Motor neuron (in vitro differentiated cells): ENCODE results near the gene NPHP1. TPM values are rescaled to one million over a fixed set of nuclear protein-coding genes. Genes with fewer than 3 reads are reported as not detected.
"Not testable (repeated sequence)": the region's sequence is repeated elsewhere in the genome, so short reads cannot be mapped to it uniquely, and the experiment has no call there.

Source experiments
- ATAC-seq, 8 experiments: fragments of 200-7000 bp; cut with Tn5 transposase; replicated peaks in 6 of 8; 2 replicates each; pipeline ENCODE4 v1.8.0; 2021; ENCODE audit warnings: mild to moderate bottlenecking in 8 of 8, moderate library complexity in 8 of 8
- H3K27ac ChIP-seq, 2 donors: fragments of 250-450 bp; sonication (Bioruptor Pico); 2 replicates each; pipeline ENCODE4 v1.9.0; 2021; ENCODE audit warnings: antibody characterized with exemption in 2 of 2, mild to moderate bottlenecking in 2 of 2, moderate library complexity in 1 of 2
- H3K4me1 ChIP-seq, 2 donors: fragments of 250-450 bp; sonication (Bioruptor Pico); replicated peaks in 1 of 2; 2 replicates each; pipeline ENCODE4 v1.6.1; 2021; ENCODE audit warnings: antibody characterized with exemption in 2 of 2, mild to moderate bottlenecking in 2 of 2, moderate library complexity in 1 of 2
- H3K4me3 ChIP-seq, 5 donors: fragments of 250-450 bp; sonication (Bioruptor Pico); 2 replicates each; pipeline ENCODE4 v1.9.0; 2021; ENCODE audit warnings: antibody characterized with exemption in 5 of 5, mild to moderate bottlenecking in 5 of 5, moderate library complexity in 4 of 5
- WGBS, 10 experiments: fragments of 450-650 bp; shearing (Covaris generic); methylation state at CpG; one replicate each; pipeline ENCODE4 v1.0.0; 2022; 5-methylcytosine and 5-hydroxymethylcytosine counted together
- in situ Hi-C, 9 experiments: fragments of 400-800 bp; cut with MboI; loops; one replicate each; pipeline ENCODE4 v1.15.0; 2021; ENCODE audit warnings: low sequenced_read_pairs in 9 of 9, low pct_unique_long_range_greater_than_20kb in 2 of 9; ENCODE audit not compliant: unreplicated experiment in 9 of 9
- total RNA-seq, 8 experiments: library from RNA; unstranded; fragments of 300-600 nt; gene quantifications; 2 replicates each; pipeline versions ENCODE4 v1.2.3 to v1.2.4, GENCODE V29; 2022

Gene NPHP1
- 10 to 100 TPM in 1 of 8 experiments, 1 to 10 TPM in 7; 1.9 to 24.2 (median 4.6) TPM for total RNA-seq

DNA sequence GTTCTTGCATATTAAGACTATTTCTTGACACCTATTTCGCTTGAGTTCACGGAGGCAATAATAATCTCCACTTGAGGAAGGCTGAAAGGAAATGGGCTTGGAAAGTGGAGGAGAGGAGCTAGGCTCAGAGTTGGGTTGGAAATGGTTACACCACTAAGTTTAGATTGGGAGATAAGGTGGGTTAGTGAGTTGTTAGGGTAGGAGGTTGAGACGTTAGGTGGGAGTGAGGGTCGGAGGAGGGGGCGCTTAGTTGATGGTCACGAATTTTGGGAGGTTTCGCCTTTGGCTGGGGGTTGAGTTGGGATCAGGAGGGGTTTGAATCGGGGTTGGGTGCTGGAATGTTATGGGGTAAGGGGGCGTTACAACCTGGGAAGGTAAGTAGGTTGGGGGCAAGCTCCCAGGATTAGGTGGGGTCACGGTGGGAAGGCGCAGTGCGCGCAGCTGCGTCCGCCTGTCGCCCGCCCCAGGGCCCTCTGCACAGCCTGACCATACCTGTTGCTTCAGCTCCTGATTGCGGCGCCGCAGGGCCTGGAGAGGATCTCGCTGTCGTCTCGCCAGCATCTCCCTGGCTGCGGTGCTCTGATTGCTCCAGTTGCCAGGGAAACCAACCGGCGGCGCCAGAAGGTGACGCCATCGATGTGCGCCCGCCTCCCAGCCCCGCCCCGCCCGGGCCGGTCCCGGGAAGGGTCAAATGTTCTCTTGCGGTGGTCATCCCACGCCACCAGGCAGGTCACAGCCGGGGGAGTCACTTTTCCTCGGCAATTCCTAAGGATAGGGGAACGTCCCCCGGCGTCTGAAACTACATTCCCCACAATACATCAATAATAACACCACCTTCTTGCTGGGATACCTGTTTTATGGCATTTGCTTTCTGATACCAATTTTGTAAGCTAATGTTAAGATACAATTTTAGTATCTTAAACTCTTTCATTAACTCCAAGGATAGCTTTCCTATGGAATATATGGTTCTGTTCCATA, at the start of gene NPHP1:
TSS of gene NPHP1 (minus strand) at position 606 of the 978 bp plus-strand sequence. CDS start at position 561, 45 bp downstream.
- peak; percentile 94 to 100 (median 100) for ATAC-seq
- in situ Hi-C loops, result no loop called here
- Histone ChIP-seq H3K4me1 (peaks cover 4 to 7% of the 10 kb centered on the region in 2 donors), H3K4me3 (peak within 1 kb of the TSS; percentile 33 to 68 (median 56)), H3K27ac (peak within 1 kb of the TSS in 1 of 2 donors; percentile 20)
- 0 to 43% (median 9%) methylated on average over 1 to 11 of the region's 43 CpGs; no CpG with 5 or more reads in 1 of the 10 experiments for WGBS, 10 experiments

DNA sequence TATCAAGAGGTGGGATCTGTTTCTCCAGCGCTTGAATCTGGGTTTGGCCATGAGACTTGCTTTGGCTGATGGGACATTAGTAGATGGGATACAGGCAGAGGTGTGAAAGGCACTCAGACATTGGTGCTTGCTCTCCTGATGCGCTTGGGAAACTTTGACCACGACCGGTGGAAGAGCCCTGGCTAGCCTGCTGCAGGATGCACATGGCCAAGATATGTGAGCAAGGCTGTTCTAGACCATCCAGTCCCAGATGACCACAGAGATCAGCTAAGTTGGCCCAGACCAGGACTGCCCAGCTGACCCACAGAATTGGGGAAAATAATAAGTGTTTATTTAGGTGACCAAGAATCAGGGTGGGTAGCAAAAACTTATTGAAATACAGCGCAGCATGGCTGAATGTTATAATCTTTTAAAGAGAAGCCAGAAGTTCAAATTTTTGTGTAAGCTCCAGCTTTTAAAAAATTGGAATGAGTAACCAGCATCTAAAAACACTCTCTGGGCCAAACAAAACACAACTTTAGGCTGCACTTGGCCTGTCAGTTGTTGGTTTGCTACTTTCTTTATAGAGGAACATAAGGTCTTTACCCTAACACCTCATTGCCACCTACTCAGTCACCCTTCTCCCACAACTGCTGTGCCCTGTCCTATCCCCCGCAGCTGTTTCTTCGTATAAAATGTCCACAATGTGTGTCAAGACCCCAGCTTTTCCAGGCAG, 43.4 kb upstream of the NPHP1 start:
- H3K4me1 ChIP-seq, H3K27ac ChIP-seq, ATAC-seq, H3K4me3 ChIP-seq, in situ Hi-C loops: not testable (repeated sequence)
- no CpG with 5 or more reads among the region's 7 CpGs for WGBS, 10 experiments

DNA sequence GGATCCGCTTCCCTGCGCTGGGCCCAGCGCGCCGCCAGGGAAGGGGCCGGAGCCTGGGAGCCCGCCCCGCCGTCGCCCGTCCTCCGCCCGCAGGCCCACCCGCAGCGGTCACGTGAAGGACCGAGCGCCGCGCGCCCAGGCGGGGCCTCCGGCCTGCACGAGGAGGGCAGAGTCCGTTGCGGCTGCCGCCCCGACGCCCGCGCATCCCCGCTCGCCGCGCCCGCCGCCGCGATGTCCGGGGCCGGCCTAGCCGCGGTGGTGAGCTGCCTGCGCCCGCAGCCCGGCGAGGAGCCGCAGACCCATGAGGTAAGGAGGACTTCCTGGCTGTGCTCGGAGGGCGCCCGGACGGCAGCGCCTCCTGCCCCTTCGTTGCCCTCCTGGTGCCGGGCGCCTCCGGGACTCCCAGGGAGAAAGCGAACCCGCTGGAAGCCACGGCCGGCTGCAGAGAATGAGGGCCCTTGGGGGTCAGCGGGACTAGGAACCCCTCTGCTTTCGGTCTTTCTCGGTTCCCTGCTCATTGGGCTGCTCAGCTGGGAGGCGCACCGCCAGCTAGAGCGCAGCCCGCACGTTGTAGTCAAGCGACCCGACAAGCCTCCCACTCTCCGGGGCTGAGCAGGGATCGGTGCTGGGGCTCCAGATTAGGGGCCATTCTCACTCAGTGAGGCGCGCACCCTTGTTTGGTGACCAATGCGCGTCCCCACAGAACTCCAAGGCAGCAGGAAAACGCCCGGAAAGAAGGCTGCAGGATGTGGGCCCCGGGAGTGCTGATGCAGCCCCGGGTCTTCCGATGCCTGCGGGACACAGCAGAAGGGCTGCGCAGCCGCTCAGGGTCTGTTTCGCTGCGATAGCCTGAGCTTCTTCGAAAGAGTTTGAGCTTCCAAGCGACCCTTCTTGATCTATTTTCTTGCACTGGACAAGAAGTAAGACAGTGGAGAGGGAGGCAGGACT, 40.9 kb upstream of the NPHP1 start:
- in situ Hi-C loops, H3K27ac ChIP-seq, H3K4me1 ChIP-seq, H3K4me3 ChIP-seq: not testable (repeated sequence)
- no CpG with 5 or more reads among the region's 89 CpGs for WGBS, 10 experiments
- peak in 6 of 8 experiments; percentile 6 to 88 (median 54) for ATAC-seq

DNA sequence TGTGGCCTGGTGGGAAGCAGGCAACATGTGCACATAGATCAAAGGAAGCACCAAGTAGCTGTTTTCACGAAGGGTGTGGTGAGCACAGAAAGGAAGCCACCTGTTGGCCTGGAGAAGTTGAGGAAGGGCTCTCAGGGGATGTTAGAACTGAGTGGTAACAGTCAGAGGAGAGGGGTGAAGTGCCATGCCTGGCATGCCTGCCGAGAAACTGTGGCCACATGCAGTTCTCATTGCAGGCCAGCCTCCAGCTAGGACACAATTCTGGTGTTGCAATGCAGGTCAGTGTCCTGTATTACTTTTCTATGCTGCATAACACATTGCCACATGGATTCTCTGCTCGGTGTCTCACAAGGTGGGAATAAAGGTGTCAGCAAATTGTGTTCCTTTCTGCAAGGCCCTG, 38.5 kb upstream of the NPHP1 start:
- WGBS, 10 experiments, result no CpG with 5 or more reads among the region's 3 CpGs
- H3K4me3 ChIP-seq, ATAC-seq, in situ Hi-C loops, H3K4me1 ChIP-seq, H3K27ac ChIP-seq: not testable (repeated sequence)

DNA sequence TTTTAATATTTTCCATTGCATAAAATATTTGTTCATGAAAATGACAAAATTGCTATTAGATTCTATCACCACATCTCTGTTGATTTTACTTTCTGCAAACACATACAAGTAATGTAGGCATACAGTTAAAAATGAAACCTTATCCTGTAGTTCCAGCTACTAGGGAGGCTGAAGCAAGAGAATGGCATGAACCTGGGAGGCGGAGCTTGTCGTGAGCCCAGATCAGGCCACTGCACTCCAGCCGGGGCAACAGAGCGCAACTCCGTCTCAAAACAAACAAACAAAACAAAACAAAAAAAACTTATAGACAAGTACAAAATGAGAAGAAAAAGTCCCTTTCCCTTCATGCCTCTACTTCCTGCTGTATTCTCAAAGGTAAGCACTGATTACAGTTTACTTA, 29.7 kb upstream of the NPHP1 start:
- WGBS, 10 experiments, result no CpG with 5 or more reads among the region's 5 CpGs
- ATAC-seq, result peak in 1 of 8 experiments; percentile 37
- H3K4me1 ChIP-seq, in situ Hi-C loops, H3K27ac ChIP-seq, H3K4me3 ChIP-seq: not testable (repeated sequence)

DNA sequence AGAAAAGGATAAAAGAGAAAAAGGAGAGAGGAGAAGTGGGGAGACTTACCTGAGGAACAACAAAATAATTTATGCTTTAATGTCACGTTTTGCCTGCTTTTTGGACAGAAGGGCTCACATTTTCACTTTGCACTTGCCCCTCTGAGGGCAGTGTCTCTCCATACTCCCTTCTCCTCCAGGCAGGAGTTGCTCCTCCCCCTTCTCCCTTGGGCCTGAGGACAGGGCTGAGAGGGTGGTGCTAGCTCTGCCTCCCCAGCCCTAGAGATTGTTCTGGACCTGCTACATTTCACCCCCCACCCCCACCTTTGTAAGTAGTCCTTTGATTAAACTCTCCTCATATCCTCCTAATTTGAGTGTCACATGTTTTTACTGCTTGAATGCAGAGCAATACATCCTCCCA, 25.1 kb upstream of the NPHP1 start:
- WGBS, 10 experiments, result no CpG with 5 or more reads among the region's 1 CpG
- in situ Hi-C loops, result not testable (repeated sequence)

DNA sequence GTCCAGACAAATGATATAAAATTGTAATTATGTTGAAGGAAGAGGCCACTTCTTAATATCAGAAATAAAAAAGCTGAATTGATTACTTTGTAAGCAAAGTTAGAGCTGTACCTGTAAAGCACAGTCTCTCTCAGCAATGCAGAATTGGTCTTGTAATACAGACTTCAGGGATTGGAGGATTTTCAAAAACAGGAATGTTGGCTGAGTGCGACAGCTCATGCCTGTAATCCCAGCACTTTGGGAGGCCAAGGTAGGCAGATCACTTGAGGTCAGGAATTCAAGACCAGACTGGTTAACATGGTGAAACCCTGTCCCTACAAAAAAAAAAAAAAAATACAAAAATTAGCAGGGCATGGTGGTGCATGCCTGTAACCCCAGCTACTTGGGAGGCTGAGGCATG, 17.8 kb upstream of the NPHP1 start:
- H3K4me3 ChIP-seq, in situ Hi-C loops, H3K4me1 ChIP-seq, ATAC-seq, H3K27ac ChIP-seq: not testable (repeated sequence)
- 60 to 100% (median 85%) methylated on average over 1 of the region's 1 CpG; no CpG with 5 or more reads in 4 of the 10 experiments for WGBS, 10 experiments

More for the DNA sequence above, 25.1 kb upstream of the NPHP1 start:
- ATAC-seq, result peak in 2 of 8 experiments; percentile 34 to 51
- not testable (repeated sequence) for H3K4me3 ChIP-seq, H3K4me1 ChIP-seq, H3K27ac ChIP-seq

DNA sequence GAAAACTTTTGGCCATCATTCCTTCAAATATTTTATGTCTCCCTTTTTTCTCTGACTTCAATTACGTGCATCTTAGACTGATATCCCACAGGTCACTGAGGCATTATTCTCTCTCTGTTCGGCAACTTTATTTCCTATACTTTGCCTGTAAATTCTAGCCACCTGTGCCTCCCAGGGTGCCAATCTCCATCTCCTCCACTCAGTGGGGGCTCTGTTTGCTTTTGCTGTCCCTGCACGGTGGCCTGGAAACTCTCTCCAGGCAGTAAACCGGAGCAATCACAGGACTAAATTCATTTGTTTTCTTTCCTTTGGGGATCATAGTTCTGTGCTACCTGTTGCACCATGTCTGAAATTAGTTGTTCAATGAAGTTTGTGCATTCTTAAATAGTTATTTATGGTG, 17.1 kb upstream of the NPHP1 start:
- Histone ChIP-seq H3K4me3 (no peak overlapping the region), H3K27ac (no peak overlapping the region), H3K4me1 (no peaks in the 10 kb centered on the region)
- ATAC-seq, result no peak
- in situ Hi-C loops, result no loop called here
- WGBS, 10 experiments, result 33 to 100% (median 67%) methylated on average over 1 to 4 of the region's 4 CpGs; no CpG with 5 or more reads in 1 of the 10 experiments

DNA sequence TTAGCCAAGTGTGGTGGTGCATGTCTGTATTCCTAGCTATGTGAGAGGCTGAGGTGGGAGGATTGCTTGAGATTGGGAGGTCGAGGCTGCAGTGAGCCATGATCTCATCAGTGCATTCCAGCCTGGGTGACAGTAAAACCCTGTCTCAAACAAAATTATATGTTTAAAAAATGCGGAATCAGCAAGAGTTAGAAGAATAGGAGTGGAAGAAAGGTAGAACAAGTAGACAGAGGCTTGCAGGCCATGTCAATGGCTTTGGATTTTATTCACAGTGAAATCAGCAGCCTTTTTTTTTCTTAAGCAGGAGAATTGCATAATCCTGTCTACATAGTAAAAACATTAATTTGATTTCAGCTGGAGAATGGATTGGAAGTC, 15.4 kb upstream of the NPHP1 start:
- WGBS, 10 experiments, result 5 to 75% (median 60%) methylated on average over 1 to 2 of the region's 2 CpGs; no CpG with 5 or more reads in 4 of the 10 experiments
- Histone ChIP-seq H3K27ac (no peak overlapping the region), H3K4me3 (no peak overlapping the region), H3K4me1 (no peaks in the 10 kb centered on the region)
- in situ Hi-C loops, result no loop called here
- no peak for ATAC-seq

DNA sequence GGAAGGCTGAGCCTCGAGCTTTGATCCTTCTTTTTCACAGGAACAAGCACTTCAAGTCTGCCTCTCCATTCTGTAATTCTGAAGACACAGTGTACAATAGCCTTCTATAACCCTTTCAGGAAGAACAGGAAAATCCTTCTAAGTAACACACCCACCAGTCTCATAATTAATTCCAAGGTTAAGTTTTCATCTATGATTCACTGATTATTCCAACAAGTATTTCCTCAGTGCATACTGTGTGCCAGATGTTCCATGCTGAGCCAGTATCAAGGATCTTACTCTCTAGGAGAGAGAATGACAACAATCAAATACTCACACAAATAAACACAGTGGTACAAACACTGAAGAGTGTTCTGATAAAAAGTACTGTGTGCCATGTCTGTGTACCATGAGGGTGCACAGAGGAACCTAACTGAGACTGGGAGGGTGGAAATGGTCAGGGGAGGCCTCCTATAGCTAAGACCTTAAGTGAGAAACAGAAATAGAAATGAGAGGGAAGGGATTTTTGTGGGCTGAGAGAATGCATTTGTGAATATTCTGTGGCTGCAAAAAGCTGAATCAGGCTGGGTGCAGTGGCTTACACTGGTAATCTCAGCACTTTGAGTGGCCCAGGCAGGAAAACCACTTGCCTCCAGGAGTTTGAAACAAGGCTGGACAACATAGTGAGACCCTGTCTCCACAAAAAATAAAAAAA, 14.8 kb upstream of the NPHP1 start:
- ATAC-seq, result peak in 3 of 8 experiments; percentile 74 to 94 (median 90)
- 0 to 33% (median 22%) methylated on average over 1 of the region's 1 CpG; no CpG with 5 or more reads in 5 of the 10 experiments for WGBS, 10 experiments

DNA sequence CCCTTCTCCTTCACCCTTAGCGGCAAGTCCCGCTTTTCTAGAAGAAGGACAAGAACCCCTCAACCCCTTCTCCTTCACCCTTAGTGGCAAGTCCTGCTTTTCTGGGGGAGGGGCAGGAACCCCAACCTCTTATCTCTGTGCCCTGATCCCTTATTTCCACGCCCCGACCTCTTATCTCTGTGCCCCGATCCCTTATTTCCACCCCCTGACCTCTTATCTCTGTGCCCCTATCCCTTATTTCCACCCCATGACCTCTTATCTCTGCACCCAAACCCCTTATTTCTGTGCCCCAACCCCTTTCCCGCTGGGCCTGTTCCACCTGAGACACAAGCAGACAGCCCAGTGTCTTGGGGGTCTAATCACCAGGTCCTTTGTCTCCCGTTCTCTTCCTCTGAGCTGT, 14.1 kb upstream of the NPHP1 start:
- H3K27ac ChIP-seq, ATAC-seq, in situ Hi-C loops, H3K4me1 ChIP-seq, H3K4me3 ChIP-seq: not testable (repeated sequence)
- WGBS, 10 experiments, result 0 to 100% (median 89%) methylated on average over 1 to 4 of the region's 7 CpGs; no CpG with 5 or more reads in 4 of the 10 experiments

More for the DNA sequence above, 14.8 kb upstream of the NPHP1 start:
- in situ Hi-C loops, result no loop called here
- no peak overlapping the region for H3K4me3 ChIP-seq
- no peaks in the 10 kb centered on the region for H3K4me1 ChIP-seq
- no peak overlapping the region for H3K27ac ChIP-seq

DNA sequence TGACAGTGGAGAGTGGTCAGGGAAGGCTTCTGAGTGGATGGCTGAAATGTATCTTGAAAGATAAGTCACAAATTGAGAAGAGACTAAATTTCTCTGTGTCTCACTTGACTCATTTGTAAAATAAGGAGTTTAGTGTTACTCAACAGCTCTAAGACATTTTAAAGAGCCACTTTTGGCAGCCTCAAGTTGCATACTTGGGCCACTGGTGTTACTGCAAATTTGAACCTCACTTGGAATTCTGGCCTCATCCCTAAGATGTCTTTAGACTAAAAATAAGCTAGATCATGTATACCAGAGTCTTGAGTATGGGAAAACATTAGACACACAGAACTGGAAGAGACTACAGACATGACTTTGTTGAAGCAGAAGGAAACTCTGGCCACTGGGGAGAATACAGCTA, 12.0 kb upstream of the NPHP1 start:
- no peak overlapping the region for H3K27ac ChIP-seq
- H3K4me1 ChIP-seq, result peaks cover 0 to 3% of the 10 kb centered on the region in 2 donors
- in situ Hi-C loops, result no loop called here
- no peak overlapping the region for H3K4me3 ChIP-seq
- ATAC-seq, result no peak
